ENCODE data around the gene INPP4B.

GRCh38 chr4:142856576-142856975 is 10.5 kb upstream of the INPP4B start:
- TF ChIP-seq, protein P1, sequence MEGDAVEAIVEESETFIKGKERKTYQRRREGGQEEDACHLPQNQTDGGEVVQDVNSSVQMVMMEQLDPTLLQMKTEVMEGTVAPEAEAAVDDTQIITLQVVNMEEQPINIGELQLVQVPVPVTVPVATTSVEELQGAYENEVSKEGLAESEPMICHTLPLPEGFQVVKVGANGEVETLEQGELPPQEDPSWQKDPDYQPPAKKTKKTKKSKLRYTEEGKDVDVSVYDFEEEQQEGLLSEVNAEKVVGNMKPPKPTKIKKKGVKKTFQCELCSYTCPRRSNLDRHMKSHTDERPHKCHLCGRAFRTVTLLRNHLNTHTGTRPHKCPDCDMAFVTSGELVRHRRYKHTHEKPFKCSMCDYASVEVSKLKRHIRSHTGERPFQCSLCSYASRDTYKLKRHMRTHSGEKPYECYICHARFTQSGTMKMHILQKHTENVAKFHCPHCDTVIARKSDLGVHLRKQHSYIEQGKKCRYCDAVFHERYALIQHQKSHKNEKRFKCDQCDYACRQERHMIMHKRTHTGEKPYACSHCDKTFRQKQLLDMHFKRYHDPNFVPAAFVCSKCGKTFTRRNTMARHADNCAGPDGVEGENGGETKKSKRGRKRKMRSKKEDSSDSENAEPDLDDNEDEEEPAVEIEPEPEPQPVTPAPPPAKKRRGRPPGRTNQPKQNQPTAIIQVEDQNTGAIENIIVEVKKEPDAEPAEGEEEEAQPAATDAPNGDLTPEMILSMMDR (conservative IDR thresholded peaks at IDR 0.05; ENCODE audit: low read depth, low read length) = no peak
- TF ChIP-seq BHLHE40 (IDR thresholded peaks at IDR 0.05; ENCODE audit: low read depth, low read length) = no peak
- no peak for TF ChIP-seq POLR2A (IDR thresholded peaks at IDR 0.05; ENCODE audit: low read depth, low read length)
- TF ChIP-seq ELK1 (IDR thresholded peaks at IDR 0.05; ENCODE audit: borderline replicate concordance, low read depth, low read length) = no peak
- no peak for TF ChIP-seq RCOR1 (IDR thresholded peaks at IDR 0.05; ENCODE audit: insufficient replicate concordance, low read length)
- no peak for TF ChIP-seq MAZ (IDR thresholded peaks at IDR 0.05; ENCODE audit: borderline replicate concordance, low read depth, low read length)
- no peak for TF ChIP-seq SMC3 (IDR thresholded peaks at IDR 0.05; ENCODE audit: low read depth, low read length)
- no peak for TF ChIP-seq RAD21 (IDR thresholded peaks at IDR 0.05; ENCODE audit: low read length)
- no peak for TF ChIP-seq FOS (IDR thresholded peaks at IDR 0.05; ENCODE audit: low read depth, low read length)
- TF ChIP-seq RFX5 (IDR thresholded peaks at IDR 0.05; ENCODE audit: low read depth, low read length) = no peak
- TF ChIP-seq CEBPB (IDR thresholded peaks at IDR 0.05; ENCODE audit: low read depth, low read length) = no peak
- TF ChIP-seq CHD1 (IDR thresholded peaks at IDR 0.05; ENCODE audit: low read depth, low read length) = no peak
- no peak for TF ChIP-seq MXI1 (IDR thresholded peaks at IDR 0.05; ENCODE audit: borderline replicate concordance, low read depth, low read length)
- no peak for TF ChIP-seq NFE2L2 (IDR thresholded peaks at IDR 0.05; ENCODE audit: low read depth, low read length)
